MCF 10A (cell line): ENCODE data around the gene NDRG3. TPM values are rescaled to one million over a fixed set of nuclear protein-coding genes. Genes with fewer than 3 reads are reported as not detected.

Experiments used
- BruUV-seq: library from RNA; stranded (reverse); fragments of 400-500 nt; replicated peaks from 2 replicates; lab custom pipeline; 2021; lab: Mats Ljungman, UMichigan
- CTCF ChIA-PET: fragments of 300-600 bp; sonication (Branson Sonifier 250); formaldehyde crosslinking; extraction: SDS; loops from one replicate; lab custom pipeline; 2021; ENCODE audit warnings: antibody characterized with exemption, inconsistent platforms; lab: Yijun Ruan, JAX
- POLR2A ChIA-PET: fragments of 300-600, 350-650 bp; sonication (Branson Sonifier 250); formaldehyde crosslinking; extraction: SDS; loops from one replicate; lab custom pipeline; 2020; ENCODE audit warnings: antibody characterized with exemption, inconsistent platforms; lab: Yijun Ruan, JAX
- DNase-seq: peaks from one replicate; pipeline ENCODE4 v3.0.0-alpha.2; 2018; ENCODE audit not compliant: unreplicated experiment
- H3K27ac Mint-ChIP-seq: one replicate; pipeline ENCODE4 v1.8.0; 2022; ENCODE audit warnings: mild to moderate bottlenecking, low read depth, mixed read lengths; ENCODE audit not compliant: unreplicated experiment
- H3K27me3 Mint-ChIP-seq: one replicate; pipeline ENCODE4 v1.8.0; 2022; ENCODE audit warnings: mixed read lengths; ENCODE audit not compliant: insufficient read depth, unreplicated experiment
- H3K36me3 Mint-ChIP-seq: one replicate; pipeline ENCODE4 v1.8.0; 2022; ENCODE audit warnings: mild to moderate bottlenecking, moderate library complexity, mixed read lengths; ENCODE audit not compliant: insufficient read depth, unreplicated experiment
- H3K4me1 Mint-ChIP-seq: one replicate; pipeline ENCODE4 v1.8.0; 2022; ENCODE audit warnings: mixed read lengths; ENCODE audit not compliant: insufficient read depth, unreplicated experiment
- H3K4me3 Mint-ChIP-seq: one replicate; pipeline ENCODE4 v1.8.0; 2022; ENCODE audit warnings: mild to moderate bottlenecking, moderate library complexity, mixed read lengths; ENCODE audit not compliant: unreplicated experiment
- H3K9me3 Mint-ChIP-seq: one replicate; pipeline ENCODE4 v1.8.0; 2022; ENCODE audit warnings: mixed read lengths; ENCODE audit not compliant: unreplicated experiment
- CTCF ChIP-seq: fragments of 200-600 bp; IDR thresholded peaks from one replicate; pipeline ENCODE4 v1.8.0; 2022; ENCODE audit warnings: antibody characterized with exemption, mild to moderate bottlenecking; ENCODE audit not compliant: unreplicated experiment
- intact Hi-C: fragments of 100-400 bp; cut with micrococcal nuclease; formaldehyde crosslinking; loops from 2 replicates; pipeline ENCODE4 v1.14.1; 2022
- total RNA-seq: library from RNA; stranded (reverse); gene quantifications from 2 replicates; pipeline ENCODE4 v1.2.3, GENCODE V29; 2022

Gene NDRG3
- total RNA-seq, 1 experiment from 2014 or later: 10.3 TPM

GRCh38 chr20:36775196-36775595 lies 29.3 kb upstream of the NDRG3 start:
- ChIA-PET CTCF (interaction anchor here (0.6 to 2.4 kb wide), 7 partner anchors 9 to 292 kb away, joined by 3 to 10 read pairs (median 4); no protein-coding TSS in a partner anchor), POLR2A (interaction anchor here (0.8 to 2.9 kb wide), 6 partner anchors 9 to 169 kb away, joined by 3 to 35 read pairs (median 7); partner anchors contain the start of gene RAB5IF)
- H3K4me1 Mint-ChIP-seq: peaks cover 8% of the 10 kb centered on the region
- H3K4me3 Mint-ChIP-seq: peak overlapping the region; percentile 79
- peaks cover 19% of the 10 kb centered on the region for H3K36me3 Mint-ChIP-seq
- DNase-seq: no peak
- no TSS peak for BruUV-seq
- TF ChIP-seq CTCF: no peak
- intact Hi-C loops: no loop called here
- H3K27ac Mint-ChIP-seq: no peak overlapping the region
- H3K27me3 Mint-ChIP-seq: no peaks in the 10 kb centered on the region
- no peaks in the 10 kb centered on the region for H3K9me3 Mint-ChIP-seq

GRCh38 chr20:36773597-36774390 lies 27.9 kb upstream of the NDRG3 start, which contains the start of gene DSN1:
Gene DSN1 (minus strand): TSS chr20:36773763. CDS start chr20:36771458, 2,305 bp downstream.
- H3K36me3 Mint-ChIP-seq: peaks cover 14% of the 10 kb centered on the region
- peaks cover 8% of the 10 kb centered on the region for H3K4me1 Mint-ChIP-seq
- CTCF ChIA-PET: interaction anchor here (0.5 to 2.4 kb wide), 26 partner anchors 9 to 1598 kb away, joined by 3 to 12 read pairs (median 3); partner anchors contain the start of gene RAB5IF
- intact Hi-C loops: no loop called here
- H3K27ac Mint-ChIP-seq: peak within 1 kb of the TSS; percentile 90
- peak; percentile 96 for DNase-seq
- POLR2A ChIA-PET: interaction anchor here (0.6 to 2.9 kb wide), 21 partner anchors 8 to 1788 kb away, joined by 3 to 35 read pairs (median 4); partner anchors contain the start of genes NDRG3, RAB5IF and RPN2
- peak within 1 kb of the TSS; percentile 79 for H3K4me3 Mint-ChIP-seq
- BruUV-seq: TSS peak; percentile 86
- TF ChIP-seq CTCF: no peak
- no peaks in the 10 kb centered on the region for H3K9me3 Mint-ChIP-seq
- no peaks in the 10 kb centered on the region for H3K27me3 Mint-ChIP-seq

- Mint-ChIP-seq H3K27ac (peak overlapping the region; percentile 90), H3K4me3 (peak overlapping the region; percentile 79), H3K36me3 (peaks cover 13% of the 10 kb centered on the region), H3K9me3 (no peaks in the 10 kb centered on the region), H3K27me3 (no peaks in the 10 kb centered on the region), H3K4me1 (peaks cover 8% of the 10 kb centered on the region)
- no peak for TF ChIP-seq CTCF
- ChIA-PET CTCF (interaction anchor here (0.5 to 2.4 kb wide), 15 partner anchors 9 to 366 kb away, joined by 3 to 12 read pairs (median 3); partner anchors contain the start of gene RAB5IF), POLR2A (interaction anchor here (0.6 to 2.9 kb wide), 17 partner anchors 14 to 1789 kb away, joined by 3 to 35 read pairs (median 4); partner anchors contain the start of genes NDRG3, RAB5IF and RPN2)
- BruUV-seq: no TSS peak
- DNase-seq: peak; percentile 11
- intact Hi-C loops: no loop called here
These were observed 27.3 kb upstream of the NDRG3 start for GRCh38 chr20:36773107-36773596.

- DNase-seq: no peak
- Mint-ChIP-seq H3K27ac (no peak overlapping the region), H3K4me3 (no peak overlapping the region), H3K4me1 (peaks cover 8% of the 10 kb centered on the region), H3K36me3 (peaks cover 21% of the 10 kb centered on the region), H3K9me3 (no peaks in the 10 kb centered on the region), H3K27me3 (no peaks in the 10 kb centered on the region)
- intact Hi-C loops: no loop called here
- BruUV-seq: no TSS peak
- ChIA-PET POLR2A (interaction anchor here (0.5 kb wide), 1 partner anchor 38 kb away, joined by 4 read pairs; no protein-coding TSS in a partner anchor), CTCF (interaction anchor here (1.0 to 7.5 kb wide), 3 partner anchors 16 to 25 kb away, joined by 3 to 46 read pairs (median 3); partner anchors contain the start of gene NDRG3)
- TF ChIP-seq CTCF: no peak
These were observed 24.8 kb upstream of the NDRG3 start for GRCh38 chr20:36770680-36771079.
